ENCODE measurements around the gene TMEM225B. TPM values are rescaled to one million over a fixed set of nuclear protein-coding genes. Genes with fewer than 3 reads are reported as not detected.
A peak's percentile ranks its signal among the peaks of the same experiment; 100 is the strongest.

Gene TMEM225B
- total RNA-seq, 1 experiment from 2014 or later: 0.31 TPM

GRCh38 chr7:99607548-99607947 is 9.5 kb downstream of the TMEM225B start:
- CTCF ChIA-PET: no interaction called here
- no peaks in the 10 kb centered on the region for H3K9me3 ChIP-seq (ENCODE audit: control insufficient read depth, insufficient read depth, low read depth, low read length)
- no peaks in the 10 kb centered on the region for H3K4me1 ChIP-seq (ENCODE audit: control insufficient read depth, insufficient read depth, low read length)
- no peaks in the 10 kb centered on the region for H3K36me3 ChIP-seq (ENCODE audit: control insufficient read depth, insufficient read depth, low read length)
- no TSS peak for BruUV-seq (replicated peaks)
- DNase-seq (ENCODE audit: low read depth, low spot score): no peak
- H3K27ac ChIP-seq (ENCODE audit: low read length): no peak overlapping the region
- intact Hi-C loops (cut with micrococcal nuclease; ENCODE audit: unreplicated experiment): no loop called here
- 0 out of 2 replicates have a peak, but pooled peaks have one; percentile 29 for ATAC-seq
- POLR2A ChIA-PET: interaction anchor here (0.6 kb wide), 1 partner anchor 26 kb away, joined by 4 read pairs; no protein-coding TSS in a partner anchor
- no peaks in the 10 kb centered on the region for H3K27me3 ChIP-seq (ENCODE audit: control insufficient read depth, insufficient read depth, low read length)
- no peak overlapping the region for H3K4me3 ChIP-seq (ENCODE audit: low read depth in 2 of 2, low read length in 2 of 2)
- in situ Hi-C loops (cut with HindIII; ENCODE audit: low pct_unique_long_range_greater_than_20kb, low sequenced_read_pairs): no loop called here
- no peak for TF ChIP-seq POLR2AphosphoS5 (IDR thresholded peaks at IDR 0.05; ENCODE audit: low read depth, low read length)
- no peak for TF ChIP-seq SIN3A (IDR thresholded peaks at IDR 0.05; ENCODE audit: borderline replicate concordance, insufficient read depth, low read depth, low read length)
- no peak for TF ChIP-seq TCF7L2 (IDR thresholded peaks at IDR 0.05; ENCODE audit: low read depth, low read length)
- no peak for TF ChIP-seq REST (IDR thresholded peaks at IDR 0.05; ENCODE audit: insufficient read depth in 1 of 2, low read depth in 2 of 2, low read length in 1 of 2)
- no peak for TF ChIP-seq CTCF (IDR thresholded peaks at IDR 0.05)

- in situ Hi-C loops (cut with HindIII; ENCODE audit: low pct_unique_long_range_greater_than_20kb, low sequenced_read_pairs): no loop called here
- ChIA-PET POLR2A (no interaction called here), CTCF (no interaction called here)
Observed at GRCh38 chr7:99614495-99614894, 16.4 kb downstream of the TMEM225B start.

More at GRCh38 chr7:99614495-99614894, 16.4 kb downstream of the TMEM225B start:
- Histone ChIP-seq H3K4me3 (ENCODE audit: low read depth in 2 of 2, low read length in 2 of 2) (no peak overlapping the region), H3K4me1 (ENCODE audit: control insufficient read depth, insufficient read depth, low read length) (peaks cover 12% of the 10 kb centered on the region), H3K36me3 (ENCODE audit: control insufficient read depth, insufficient read depth, low read length) (peaks cover 2% of the 10 kb centered on the region; the same call in 1 of the 2 replicates), H3K27ac (ENCODE audit: low read length) (no peak overlapping the region), H3K27me3 (ENCODE audit: control insufficient read depth, insufficient read depth, low read length) (no peaks in the 10 kb centered on the region; the same call in 1 of the 2 replicates), H3K9me3 (ENCODE audit: control insufficient read depth, insufficient read depth, low read depth, low read length) (no peaks in the 10 kb centered on the region)
- ATAC-seq: no peak
- intact Hi-C loops (cut with micrococcal nuclease; ENCODE audit: unreplicated experiment): no loop called here
- no peak for TF ChIP-seq CTCF (IDR thresholded peaks at IDR 0.05)
- TF ChIP-seq SIN3A (IDR thresholded peaks at IDR 0.05; ENCODE audit: borderline replicate concordance, insufficient read depth, low read depth, low read length): no peak
- TF ChIP-seq TCF7L2 (IDR thresholded peaks at IDR 0.05; ENCODE audit: low read depth, low read length): no peak
- no peak for TF ChIP-seq REST (IDR thresholded peaks at IDR 0.05; ENCODE audit: insufficient read depth in 1 of 2, low read depth in 2 of 2, low read length in 1 of 2)
- TF ChIP-seq POLR2AphosphoS5 (IDR thresholded peaks at IDR 0.05; ENCODE audit: low read depth, low read length): no peak
- no TSS peak for BruUV-seq (replicated peaks)
- DNase-seq (ENCODE audit: low read depth, low spot score): no peak

Measured in Panc1 (cell line).